ENCODE measurements around the gene GPHA2.

- TF ChIP-seq SUZ12 (IDR thresholded peaks at IDR 0.05; ENCODE audit: extremely low read depth, insufficient read depth, insufficient read length) (no peak), YY1 (IDR thresholded peaks at IDR 0.05; ENCODE audit: insufficient read depth, insufficient read length) (no peak), ZNF274 (IDR thresholded peaks at IDR 0.05; ENCODE audit: low read depth, low read length) (no peak)
These were observed 25.9 kb downstream of the GPHA2 start for GRCh38 chr11:64909653-64910343.

All from NT2/D1 (cell line).